H1 (cell line): ENCODE results near the gene DISC1. TPM values are rescaled to one million over a fixed set of nuclear protein-coding genes. Genes with fewer than 3 reads are reported as not detected.

ENCODE experiments used
- EGR1 ChIP-seq: IDR thresholded peaks from 2 replicates; pipeline ENCODE4 v1.6.1; 2011; ENCODE audit warnings: low read depth, low read length, borderline replicate concordance
- FOSL1 ChIP-seq: IDR thresholded peaks from 2 replicates; pipeline ENCODE4 v1.6.1; 2011; ENCODE audit warnings: mild to moderate bottlenecking, low read depth, low read length, moderate library complexity; ENCODE audit not compliant: insufficient read depth
- GABPA ChIP-seq: IDR thresholded peaks from 2 replicates; pipeline ENCODE4 v1.6.1; 2011; ENCODE audit warnings: mild to moderate bottlenecking, low read length, moderate library complexity, borderline replicate concordance; ENCODE audit not compliant: insufficient read depth
- KDM1A ChIP-seq: fragments of 200-600, 300-600 bp; sonication (generic); IDR thresholded peaks from 2 replicates; pipeline ENCODE4 v1.7.1; 2016; ENCODE audit warnings: mild to moderate bottlenecking, low read length, borderline replicate concordance
- NANOG ChIP-seq: IDR thresholded peaks from 2 replicates; pipeline ENCODE4 v1.6.1; 2011; ENCODE audit warnings: low read length, low read depth, mild to moderate bottlenecking, inconsistent platforms; ENCODE audit not compliant: insufficient read depth, poor library complexity, severe bottlenecking
- POU5F1 ChIP-seq: IDR thresholded peaks from 2 replicates; pipeline ENCODE4 v1.6.1; 2011; ENCODE audit warnings: low read depth, mild to moderate bottlenecking, low read length, moderate library complexity
- SP1 ChIP-seq: IDR thresholded peaks from 2 replicates; pipeline ENCODE4 v1.6.1; 2011; ENCODE audit warnings: low read depth, low read length
- ZNF274 ChIP-seq: IDR thresholded peaks from 2 replicates; pipeline ENCODE4 v1.7.0; 2012; ENCODE audit warnings: low read length, borderline replicate concordance; ENCODE audit errors: extremely low read depth
- polyA plus RNA-seq, 7 experiments: library from polyadenylated mRNA; depleted of rRNA in 3 of 7; stranded (reverse) in 5 of 7; unstranded in 2 of 7; fragments of >200 nt in 5 of 7; fragments of 200-250 nt in 2 of 7; gene quantifications; 1 replicate in 5 of 7; 2 replicates in 1 of 7; 4 replicates in 1 of 7; pipeline versions ENCODE4 v1.2.1 to v1.2.3, GENCODE V29; 2011 to 2013; ENCODE audit warnings: missing spikeins in 2 of 7, mixed read lengths in 2 of 7
- total RNA-seq: library from RNA; stranded (reverse); fragmentation: NEBNext Ultra II Directional; extraction: Animal tissue kit (Norgen Biotek cat#: 25700); gene quantifications from 2 replicates; pipeline ENCODE4 v1.2.1, GENCODE V29; 2021

DISC1 gene
- total and polyA plus RNA-seq, 2 of the 8 experiments (the other 6 are each of a cell fraction or from before 2014, with no cell fraction given): 1.1 to 3.5 TPM

- TF ChIP-seq ZNF274: no peak
- no peak for TF ChIP-seq NANOG
- TF ChIP-seq FOSL1: no peak
- TF ChIP-seq KDM1A: no peak
- no peak for TF ChIP-seq SP1
- TF ChIP-seq GABPA: no peak
- no peak for TF ChIP-seq POU5F1
- no peak for TF ChIP-seq EGR1
These were observed 16.7 kb downstream of the DISC1 start (continued) for GRCh38 chr1:231643071-231643934.
